Trophoblast cell (in vitro differentiated cells and primary cell): ENCODE measurements around the gene PHB1.

Source experiments
- DNase-seq, 2 donors: peaks; one replicate each; pipeline ENCODE4 v3.0.0-alpha.2; 2016
- H2AFZ ChIP-seq: 2 replicates; pipeline ENCODE4 v1.6.1; 2013; ENCODE audit warnings: low read length, moderate library complexity, mild to moderate bottlenecking; ENCODE audit not compliant: insufficient read depth, poor library complexity
- H2AK5ac ChIP-seq: 2 replicates; pipeline ENCODE4 v1.6.1; 2013; ENCODE audit warnings: mild to moderate bottlenecking, low read length
- H2BK120ac ChIP-seq: 2 replicates; pipeline ENCODE4 v1.6.1; 2013; ENCODE audit warnings: low read length, mild to moderate bottlenecking, moderate library complexity; ENCODE audit not compliant: insufficient read depth, poor library complexity
- H2BK12ac ChIP-seq: 2 replicates; pipeline ENCODE4 v1.6.1; 2013; ENCODE audit warnings: mild to moderate bottlenecking, low read length, moderate library complexity
- H2BK5ac ChIP-seq: 2 replicates; pipeline ENCODE4 v1.6.1; 2013; ENCODE audit warnings: low read length, low read depth, moderate library complexity, mild to moderate bottlenecking; ENCODE audit not compliant: poor library complexity
- H3K14ac ChIP-seq: 2 replicates; pipeline ENCODE4 v1.6.1; 2013; ENCODE audit warnings: mild to moderate bottlenecking, low read length
- H3K18ac ChIP-seq: 2 replicates; pipeline ENCODE4 v1.6.1; 2013; ENCODE audit warnings: mild to moderate bottlenecking, low read length
- H3K23ac ChIP-seq: 2 replicates; pipeline ENCODE4 v1.6.1; 2013; ENCODE audit warnings: low read length
- H3K27ac ChIP-seq: 2 replicates; pipeline ENCODE4 v1.5.1; 2013; ENCODE audit warnings: low read depth, mild to moderate bottlenecking, inconsistent platforms, low read length, moderate library complexity
- H3K27me3 ChIP-seq: 2 replicates; pipeline ENCODE4 v1.6.1; 2013; ENCODE audit warnings: inconsistent platforms, mild to moderate bottlenecking, low read length, moderate library complexity; ENCODE audit not compliant: insufficient read depth
- H3K36me3 ChIP-seq, 2 experiments: 1 replicate in 1 of 2; 2 replicates in 1 of 2; pipeline ENCODE4 v1.6.1; 2013; ENCODE audit warnings: low read length in 2 of 2, mild to moderate bottlenecking in 2 of 2, moderate library complexity in 1 of 2; ENCODE audit not compliant: insufficient read depth in 2 of 2, control insufficient read depth in 1 of 2
- H3K4ac ChIP-seq: 2 replicates; pipeline ENCODE4 v1.6.1; 2013; ENCODE audit warnings: low read depth, mild to moderate bottlenecking, low read length, moderate library complexity
- H3K4me1 ChIP-seq, 2 experiments: 1 replicate in 1 of 2; 2 replicates in 1 of 2; pipeline ENCODE4 v1.6.1; 2013; ENCODE audit warnings: low read length in 2 of 2, mild to moderate bottlenecking in 2 of 2, moderate library complexity in 1 of 2; ENCODE audit not compliant: insufficient read depth in 2 of 2, control insufficient read depth in 1 of 2
- H3K4me2 ChIP-seq: 2 replicates; pipeline ENCODE4 v1.6.1; 2013; ENCODE audit warnings: inconsistent platforms, mild to moderate bottlenecking, low read length, moderate library complexity
- H3K4me3 ChIP-seq: 2 replicates; pipeline ENCODE4 v1.5.1; 2013; ENCODE audit warnings: mild to moderate bottlenecking, low read depth, low read length, inconsistent platforms
- H3K79me1 ChIP-seq: one replicate; pipeline ENCODE4 v1.6.1; 2013; ENCODE audit warnings: low read length
- H3K79me2 ChIP-seq: 2 replicates; pipeline ENCODE4 v1.6.1; 2013; ENCODE audit warnings: low read length, mild to moderate bottlenecking; ENCODE audit not compliant: control insufficient read depth, insufficient read depth, poor library complexity
- H3K9ac ChIP-seq: 2 replicates; pipeline ENCODE4 v1.6.1; 2013; ENCODE audit warnings: mild to moderate bottlenecking, low read length
- H3K9me3 ChIP-seq: 2 replicates; pipeline ENCODE4 v1.6.1; 2013; ENCODE audit warnings: low read depth, mild to moderate bottlenecking, control low read depth, inconsistent platforms, low read length; ENCODE audit not compliant: insufficient read depth
- H4K12ac ChIP-seq: 2 replicates; pipeline ENCODE4 v1.6.1; 2013; ENCODE audit warnings: low read depth, mild to moderate bottlenecking, low read length, moderate library complexity
- H4K8ac ChIP-seq: 2 replicates; pipeline ENCODE4 v1.6.1; 2013; ENCODE audit warnings: low read depth, mild to moderate bottlenecking, low read length, moderate library complexity
- H4K91ac ChIP-seq: one replicate; pipeline ENCODE4 v1.6.1; 2013; ENCODE audit warnings: low read depth, mild to moderate bottlenecking, low read length, moderate library complexity
- WGBS: extraction: QIAGEN DNeasy Blood & Tissue Kit; methylation state at CpG from one replicate; pipeline ENCODE4 v1.1.7; 2013; ENCODE audit warnings: missing lambda C conversion rate; ENCODE audit not compliant: insufficient read length, insufficient coverage; ENCODE audit errors: extremely low coverage; 5-methylcytosine and 5-hydroxymethylcytosine counted together

The PHB1 gene

DNA sequence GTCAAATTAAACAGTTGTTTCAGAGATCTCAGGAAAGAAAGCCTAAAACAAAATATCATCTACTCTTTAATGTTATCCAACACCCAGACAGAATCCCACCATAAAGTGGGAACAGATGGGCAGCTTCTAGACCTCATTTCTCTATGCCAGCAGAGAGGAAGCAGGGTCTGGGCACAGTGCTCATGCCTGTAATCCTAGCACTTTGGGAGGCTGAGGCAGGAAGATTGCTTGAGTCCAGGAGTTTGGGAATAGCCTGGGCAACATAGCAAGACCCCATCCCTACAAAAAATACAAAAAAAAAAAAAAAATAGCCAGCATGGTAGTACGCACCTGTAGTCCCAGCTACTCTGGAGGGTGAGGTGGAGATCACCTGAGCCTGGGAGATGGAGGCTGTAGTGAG is 39.1 kb downstream of the PHB1 start:
- Histone ChIP-seq H3K27ac (no peak overlapping the region), H3K4me1 (no peaks in the 10 kb centered on the region), H3K18ac (no peak overlapping the region), H2BK5ac (no peak overlapping the region), H3K9me3 (peaks cover 2% of the 10 kb centered on the region), H3K79me2 (no peaks in the 10 kb centered on the region), H4K12ac (no peak overlapping the region), H3K9ac (no peak overlapping the region), H3K4me3 (no peak overlapping the region), H2BK12ac (no peak overlapping the region), H2AFZ (no peak overlapping the region), H3K4ac (no peak overlapping the region), H2AK5ac (no peak overlapping the region), H4K91ac (no peak overlapping the region), H2BK120ac (no peak overlapping the region), H3K27me3 (no peaks in the 10 kb centered on the region), H3K36me3 (no peaks in the 10 kb centered on the region), H4K8ac (no peak overlapping the region), H3K4me2 (no peak overlapping the region), H3K14ac (no peak overlapping the region), H3K79me1 (no peaks in the 10 kb centered on the region), H3K23ac (no peak overlapping the region)
- WGBS: no CpG with 5 or more reads among the region's 1 CpG
- DNase-seq: no peak

DNA sequence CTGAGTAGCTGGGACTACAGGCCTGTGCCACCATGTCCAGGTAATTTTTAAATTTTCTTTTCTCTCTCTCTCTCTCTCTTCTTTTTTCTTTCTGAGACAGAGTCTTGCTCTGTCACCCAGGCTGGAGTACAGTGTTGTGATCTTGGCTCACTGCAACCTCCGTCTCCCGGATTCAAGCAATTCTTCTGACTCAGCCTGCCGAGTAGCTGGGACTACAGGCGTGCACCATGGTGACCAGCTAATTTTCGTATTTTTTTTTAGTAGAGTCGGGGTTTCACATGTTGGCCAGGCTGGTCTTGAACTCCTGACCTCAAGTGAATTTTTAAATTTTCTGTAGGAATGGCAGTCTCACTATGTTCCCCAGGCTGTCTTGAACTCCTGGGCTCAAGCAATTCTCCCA is 41.6 kb downstream of the PHB1 start:
- no peak overlapping the region for H4K12ac ChIP-seq
- no peak overlapping the region for H3K23ac ChIP-seq
- H3K79me2 ChIP-seq: no peaks in the 10 kb centered on the region
- H3K79me1 ChIP-seq: no peaks in the 10 kb centered on the region
- H2AK5ac ChIP-seq: no peak overlapping the region
- no peaks in the 10 kb centered on the region for H3K36me3 ChIP-seq
- H3K27me3 ChIP-seq: no peaks in the 10 kb centered on the region
- no peak overlapping the region for H2BK5ac ChIP-seq
- no CpG with 5 or more reads among the region's 6 CpGs for WGBS
- no peak overlapping the region for H3K4me3 ChIP-seq
- no peak overlapping the region for H2BK12ac ChIP-seq
- DNase-seq: no peak
- H2BK120ac ChIP-seq: no peak overlapping the region
- no peak overlapping the region for H3K9ac ChIP-seq
- no peak overlapping the region for H2AFZ ChIP-seq
- no peak overlapping the region for H3K4me2 ChIP-seq
- H3K27ac ChIP-seq: no peak overlapping the region
- peaks cover 2% of the 10 kb centered on the region for H3K9me3 ChIP-seq
- no peak overlapping the region for H3K18ac ChIP-seq
- H3K4ac ChIP-seq: no peak overlapping the region
- no peak overlapping the region for H4K91ac ChIP-seq
- H3K14ac ChIP-seq: no peak overlapping the region
- H4K8ac ChIP-seq: no peak overlapping the region
- H3K4me1 ChIP-seq: no peaks in the 10 kb centered on the region

DNA sequence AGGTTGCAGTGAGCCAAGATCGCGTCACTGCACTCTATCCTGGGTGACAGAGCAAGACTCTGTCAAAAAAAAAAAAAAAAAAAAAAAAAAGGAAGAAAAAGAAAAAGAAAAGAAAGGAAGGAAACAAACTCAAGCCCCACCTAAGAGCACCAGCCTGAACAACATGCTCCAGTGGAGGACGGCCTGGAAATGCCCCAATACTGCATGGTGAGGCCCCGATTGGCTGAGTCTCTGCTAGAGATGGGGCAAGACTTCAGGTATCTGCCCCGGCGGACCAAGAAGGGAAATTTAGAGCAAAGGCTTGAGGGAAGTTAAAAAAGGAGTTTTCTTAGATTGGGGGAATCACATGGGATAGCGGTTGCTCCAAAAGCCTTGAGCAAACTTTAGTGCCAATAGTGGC is 42.3 kb downstream of the PHB1 start:
- Histone ChIP-seq H2BK120ac (no peak overlapping the region), H4K91ac (no peak overlapping the region), H3K4me3 (no peak overlapping the region), H3K18ac (no peak overlapping the region), H4K12ac (no peak overlapping the region), H3K14ac (no peak overlapping the region), H3K23ac (no peak overlapping the region), H3K27ac (no peak overlapping the region), H3K4me1 (no peaks in the 10 kb centered on the region), H3K79me2 (no peaks in the 10 kb centered on the region), H3K27me3 (no peaks in the 10 kb centered on the region), H3K36me3 (no peaks in the 10 kb centered on the region), H3K4ac (no peak overlapping the region), H3K4me2 (no peak overlapping the region), H2AFZ (no peak overlapping the region), H3K9me3 (peaks cover 2% of the 10 kb centered on the region), H4K8ac (no peak overlapping the region), H2BK5ac (no peak overlapping the region), H2AK5ac (no peak overlapping the region), H3K9ac (no peak overlapping the region), H3K79me1 (no peaks in the 10 kb centered on the region), H2BK12ac (no peak overlapping the region)
- WGBS: no CpG with 5 or more reads among the region's 7 CpGs
- DNase-seq: no peak

DNA sequence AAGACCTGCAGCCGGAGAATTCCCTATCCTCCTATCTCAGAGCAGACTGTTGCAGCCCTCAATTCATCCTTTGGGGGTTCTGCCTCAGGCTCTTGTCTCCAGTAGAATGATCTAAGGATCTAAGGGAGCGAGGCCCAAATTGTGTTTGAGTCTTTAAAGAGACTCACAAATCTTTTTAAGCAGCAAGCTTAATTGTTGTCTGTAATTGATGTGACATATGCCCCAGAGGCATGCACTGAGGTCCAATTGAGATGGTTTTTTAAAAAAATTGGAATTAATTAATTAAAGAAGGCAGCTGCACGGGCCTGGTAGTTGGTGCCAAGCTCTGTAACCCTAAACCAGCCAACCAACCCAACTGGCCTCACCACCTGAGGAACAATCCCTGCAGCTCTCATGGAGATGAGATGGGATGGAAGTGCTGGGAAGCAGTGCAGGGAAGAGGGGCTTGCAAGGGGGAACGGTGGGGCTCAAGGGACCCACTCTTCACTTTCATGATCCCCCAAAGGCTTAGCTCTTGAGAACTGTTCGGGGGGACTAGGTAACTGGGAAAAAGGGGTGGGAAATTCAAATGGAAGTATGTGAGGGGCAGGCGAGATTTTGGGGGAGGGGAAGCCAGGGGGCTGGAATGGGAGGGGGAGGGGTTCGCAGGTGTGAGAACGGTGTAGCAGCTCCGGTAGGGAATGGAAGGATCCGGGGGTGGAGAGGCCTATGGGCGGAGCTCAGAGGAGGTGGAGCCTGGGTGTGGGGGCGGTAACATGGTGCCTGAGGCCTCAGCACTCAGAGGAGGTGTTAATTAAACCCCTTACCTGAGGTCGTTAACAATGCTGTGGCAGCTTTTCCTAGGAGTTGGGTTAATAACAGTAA is 43.5 kb downstream of the PHB1 start:
- no peaks in the 10 kb centered on the region for H3K79me1 ChIP-seq
- no peak overlapping the region for H3K27ac ChIP-seq
- no peak overlapping the region for H3K4me3 ChIP-seq
- no peaks in the 10 kb centered on the region for H3K79me2 ChIP-seq
- H4K12ac ChIP-seq: no peak overlapping the region
- H4K8ac ChIP-seq: no peak overlapping the region
- H3K23ac ChIP-seq: no peak overlapping the region
- H3K36me3 ChIP-seq: no peaks in the 10 kb centered on the region
- no peak overlapping the region for H3K4me2 ChIP-seq
- no peak overlapping the region for H3K14ac ChIP-seq
- no peak overlapping the region for H2AK5ac ChIP-seq
- H3K18ac ChIP-seq: no peak overlapping the region
- H2BK12ac ChIP-seq: no peak overlapping the region
- no peak overlapping the region for H2BK120ac ChIP-seq
- H3K4me1 ChIP-seq: no peaks in the 10 kb centered on the region
- no peak overlapping the region for H2AFZ ChIP-seq
- no peak for DNase-seq
- no CpG with 5 or more reads among the region's 13 CpGs for WGBS
- H3K27me3 ChIP-seq: no peaks in the 10 kb centered on the region
- peaks cover 2% of the 10 kb centered on the region for H3K9me3 ChIP-seq
- H2BK5ac ChIP-seq: no peak overlapping the region
- H3K4ac ChIP-seq: no peak overlapping the region
- H3K9ac ChIP-seq: no peak overlapping the region
- H4K91ac ChIP-seq: no peak overlapping the region
